Measurements from ENCODE around the gene SLC35F3.

The SLC35F3 gene

DNA sequence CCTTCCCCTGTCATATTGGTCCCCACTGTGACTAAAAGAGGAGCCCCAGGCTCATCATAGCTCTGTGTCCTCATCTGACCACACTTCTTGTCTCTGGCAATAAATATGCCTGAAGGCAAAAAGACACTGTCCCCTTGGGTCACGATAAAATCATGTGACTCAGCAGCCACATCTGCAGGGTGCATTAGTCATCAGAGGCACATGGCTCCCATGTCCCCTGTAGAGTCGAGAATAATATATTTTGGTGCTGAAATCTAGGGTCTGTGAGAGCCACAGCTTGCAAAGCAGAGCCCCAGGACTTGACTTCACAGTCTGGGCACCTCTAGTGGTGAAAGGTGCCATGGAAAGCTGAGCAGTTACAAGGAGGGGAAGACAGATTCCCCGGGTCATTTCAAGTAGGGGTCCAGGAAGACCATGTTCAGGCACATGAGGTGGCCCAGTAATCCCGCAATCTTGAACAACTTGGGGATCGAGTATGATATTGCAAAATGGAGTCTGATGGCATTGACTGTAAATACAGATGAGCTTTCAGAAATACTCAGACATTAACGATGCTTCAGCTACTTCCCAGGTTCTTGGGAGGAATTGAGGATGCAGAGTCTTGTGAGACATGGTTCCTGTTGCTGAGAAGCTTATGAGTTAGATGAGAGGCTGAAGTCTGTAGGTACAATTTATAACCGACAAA lies 68.6 kb downstream of the SLC35F3 start:
- no peak for DNase-seq (ENCODE audit: low read depth)

DNA sequence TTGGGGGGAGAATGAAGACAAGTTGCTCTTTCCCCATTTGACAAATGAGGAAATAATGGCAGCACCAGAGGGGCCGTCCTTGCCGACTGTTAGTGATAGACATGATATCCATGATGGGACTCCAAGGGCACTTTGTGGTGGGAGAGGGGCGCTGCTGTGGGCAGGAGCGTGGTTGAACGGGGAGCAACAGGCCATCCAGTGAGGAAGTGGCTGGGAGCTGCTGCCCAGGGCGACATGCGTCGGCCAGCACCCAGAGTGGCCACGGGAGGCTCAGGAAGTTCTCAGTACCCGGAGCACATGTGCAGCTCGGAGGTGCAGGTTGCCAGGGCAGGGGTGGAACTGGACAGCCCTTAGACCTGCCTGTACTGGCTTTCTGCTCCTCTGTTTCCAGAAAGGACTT lies 71.0 kb downstream of the SLC35F3 start:
- DNase-seq (ENCODE audit: low read depth): no peak

DNA sequence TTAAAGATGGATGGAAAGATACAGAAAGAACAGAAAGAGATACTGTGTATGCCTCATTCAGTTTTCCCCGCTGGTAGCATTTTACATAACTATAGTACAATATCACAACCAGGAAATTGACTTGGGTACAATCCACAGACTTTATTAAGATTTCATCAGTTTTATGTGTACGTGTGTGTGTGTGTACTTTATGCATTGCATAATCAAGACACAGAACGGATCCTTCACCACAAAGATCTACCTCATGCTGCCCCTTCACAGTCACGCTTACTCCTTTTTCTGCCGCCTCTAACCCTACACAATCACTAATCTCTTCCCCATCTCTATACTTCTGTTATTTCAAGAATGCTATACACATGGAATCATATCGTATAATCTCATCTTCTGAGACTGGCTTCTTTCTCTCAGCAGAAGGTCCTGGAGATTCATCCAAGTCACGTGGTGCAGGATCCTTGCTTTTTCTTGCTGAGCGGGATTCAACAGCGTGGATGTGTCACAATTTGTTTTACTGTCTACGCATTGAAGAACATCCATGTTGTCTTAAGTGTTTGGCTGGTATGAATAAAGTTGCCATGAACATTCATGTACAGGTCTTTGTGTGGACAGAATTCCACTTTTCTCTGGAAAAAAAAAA lies 76.7 kb downstream of the SLC35F3 start:
- DNase-seq (ENCODE audit: low read depth): no peak

DNA sequence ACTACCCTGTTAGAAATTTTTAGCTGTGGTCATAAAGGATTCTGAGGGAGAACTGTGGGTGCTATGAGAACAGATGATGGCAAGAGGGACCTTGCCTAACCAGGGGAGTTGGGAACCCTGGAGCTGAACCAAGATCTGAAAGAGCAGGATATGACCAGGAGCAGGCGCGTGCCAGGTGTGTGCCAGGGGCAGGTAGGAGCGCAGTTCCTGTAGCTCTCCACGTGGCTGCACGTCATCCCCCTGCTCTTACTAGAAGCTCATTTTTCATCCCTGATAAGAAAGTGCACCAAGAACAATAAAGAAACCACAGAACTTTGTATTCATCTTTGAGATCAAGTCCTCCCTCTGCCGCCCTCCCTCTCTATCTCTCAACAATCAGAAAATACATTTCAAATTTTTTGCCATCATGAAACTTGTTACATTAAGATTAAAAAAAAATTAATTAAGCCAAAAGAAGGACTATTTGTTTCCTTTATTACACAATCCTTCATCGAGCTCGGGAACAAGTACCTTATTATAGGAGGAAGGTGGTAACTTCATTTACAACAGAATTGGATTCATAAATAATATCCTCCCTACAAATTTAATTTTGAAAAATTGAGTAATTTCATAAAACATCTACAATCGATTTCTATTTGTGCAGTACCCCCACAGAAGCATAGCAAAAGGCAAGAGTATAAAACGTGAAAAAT lies 78.5 kb downstream of the SLC35F3 start:
- DNase-seq (ENCODE audit: low read depth): no peak

DNA sequence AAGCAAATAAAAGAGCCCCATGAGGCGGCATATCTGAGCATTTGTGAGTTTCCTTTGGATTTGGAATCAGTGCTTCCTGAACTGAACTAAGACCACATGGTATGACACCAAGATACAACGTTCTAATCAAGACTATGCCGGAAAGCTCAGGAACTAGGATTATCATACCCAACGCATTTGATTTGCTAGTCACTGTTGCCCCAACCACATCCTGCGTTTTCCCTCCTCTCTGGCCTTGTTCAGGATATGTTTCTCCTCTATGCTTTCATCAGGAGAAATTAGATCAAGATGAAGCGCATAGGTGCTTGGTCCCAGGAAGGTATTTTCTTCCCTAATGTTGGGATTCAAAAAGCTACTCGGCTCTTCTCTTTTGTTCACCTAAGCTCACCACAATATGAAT lies 79.3 kb downstream of the SLC35F3 start:
- DNase-seq (ENCODE audit: low read depth): no peak

DNA sequence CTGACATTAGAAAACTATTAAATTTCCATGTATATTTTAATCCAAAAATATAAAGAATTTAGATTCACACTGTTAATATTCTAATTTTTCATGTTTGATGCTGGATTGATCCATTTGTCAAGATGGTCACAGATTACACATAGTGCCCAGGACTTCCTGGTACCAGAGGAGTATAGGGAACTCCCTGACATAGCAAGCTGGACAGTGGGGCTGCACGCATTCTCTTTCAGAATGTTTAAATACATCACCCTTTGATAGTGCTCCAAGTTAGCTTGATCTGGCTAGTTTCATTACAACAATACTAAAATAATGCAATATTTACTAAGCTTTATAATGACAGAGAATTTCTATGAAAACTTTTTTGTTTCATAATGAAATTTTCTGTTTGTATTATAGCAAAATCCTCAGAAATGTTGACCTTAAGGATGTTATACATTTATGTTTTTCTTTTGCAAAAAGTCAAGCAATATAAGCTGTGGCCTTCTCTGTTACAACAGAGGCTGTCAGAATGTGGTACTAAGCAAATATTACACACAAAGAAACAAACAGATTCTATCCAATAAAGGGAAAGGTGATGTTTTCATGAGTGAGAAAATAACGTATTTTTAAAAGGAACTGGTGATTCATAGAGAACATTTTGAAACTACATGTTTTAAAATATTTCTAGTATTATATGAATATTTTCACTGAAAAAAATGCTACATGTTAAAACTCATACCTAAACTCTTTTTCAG lies 84.7 kb downstream of the SLC35F3 start:
- no peak for DNase-seq (ENCODE audit: low read depth)

DNA sequence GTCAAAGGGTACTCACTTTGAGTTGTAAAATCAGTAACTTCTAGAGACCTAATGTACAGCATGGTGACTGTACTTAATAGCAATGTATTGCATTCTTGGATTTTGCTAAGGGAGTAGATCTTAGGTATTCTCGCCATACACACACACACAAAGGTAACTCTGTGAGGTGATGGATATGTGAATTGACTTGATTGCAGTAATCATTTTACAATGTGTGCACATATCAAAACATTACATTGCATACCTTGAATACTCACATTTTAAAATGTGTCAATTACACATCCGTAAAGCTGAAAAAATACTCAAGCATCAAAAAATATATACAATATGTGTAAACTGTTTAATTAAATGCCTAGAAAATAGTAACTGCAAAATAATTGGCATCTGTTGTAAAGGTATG lies 86.0 kb downstream of the SLC35F3 start:
- no peak for DNase-seq (ENCODE audit: low read depth)

DNA sequence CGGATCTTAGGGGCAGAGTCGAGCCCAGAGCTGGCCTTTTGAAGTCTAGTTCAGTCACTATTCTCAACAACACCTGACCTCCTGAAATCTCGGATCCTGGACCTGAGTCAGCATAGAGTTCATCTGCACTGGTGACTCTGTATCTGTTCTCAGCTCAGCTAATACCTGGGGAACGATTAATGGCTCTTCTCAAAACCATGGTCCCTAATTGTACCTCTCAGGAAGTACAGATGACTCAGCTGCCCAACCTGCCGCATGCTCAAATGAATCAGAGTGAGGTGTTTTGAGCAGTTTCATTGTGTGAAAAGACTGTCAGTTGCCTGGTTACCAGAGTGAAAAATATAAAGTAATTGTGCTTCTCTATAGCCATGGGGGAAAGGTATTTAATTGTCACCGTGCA lies 89.2 kb downstream of the SLC35F3 start:
- no peak for DNase-seq (ENCODE audit: low read depth)

DNA sequence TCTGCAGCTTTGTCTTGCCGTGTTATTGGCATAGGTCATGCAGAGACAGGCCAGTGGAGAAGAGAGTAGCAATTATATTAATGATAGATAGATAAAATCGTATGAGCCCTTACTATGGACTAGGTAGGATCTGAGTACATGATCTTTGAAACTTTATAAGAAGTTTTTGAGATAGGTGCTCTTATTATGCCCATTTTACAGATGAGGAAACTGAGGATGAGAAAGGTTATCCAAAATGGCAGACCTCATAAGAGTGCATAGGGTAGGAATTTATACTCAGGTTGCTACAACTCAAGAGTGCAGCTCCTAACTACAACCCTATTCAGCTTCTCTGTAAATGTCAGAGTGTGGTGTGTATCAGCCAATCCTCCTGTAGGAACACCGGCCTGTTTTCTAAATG lies 89.6 kb downstream of the SLC35F3 start:
- DNase-seq (ENCODE audit: low read depth): no peak

DNA sequence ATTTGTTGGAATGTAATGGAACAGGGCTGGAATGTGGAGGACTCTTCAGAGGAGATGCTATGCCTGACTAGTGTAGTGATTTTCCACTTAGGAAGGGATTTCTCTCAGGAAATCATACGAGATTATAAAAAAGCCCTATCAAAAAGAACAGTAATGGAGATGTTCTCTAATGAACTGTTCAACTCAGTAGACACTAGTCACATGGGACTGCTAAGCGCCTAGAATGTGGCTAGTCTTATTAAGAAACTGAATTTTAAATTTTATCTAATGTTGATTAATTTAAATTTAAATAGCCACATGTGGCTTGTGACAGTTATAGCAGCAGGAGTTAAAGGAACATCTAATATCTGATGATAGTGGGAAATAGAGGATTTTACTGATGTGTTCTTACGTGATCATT lies 94.0 kb downstream of the SLC35F3 start:
- no peak for DNase-seq (ENCODE audit: low read depth)

DNA sequence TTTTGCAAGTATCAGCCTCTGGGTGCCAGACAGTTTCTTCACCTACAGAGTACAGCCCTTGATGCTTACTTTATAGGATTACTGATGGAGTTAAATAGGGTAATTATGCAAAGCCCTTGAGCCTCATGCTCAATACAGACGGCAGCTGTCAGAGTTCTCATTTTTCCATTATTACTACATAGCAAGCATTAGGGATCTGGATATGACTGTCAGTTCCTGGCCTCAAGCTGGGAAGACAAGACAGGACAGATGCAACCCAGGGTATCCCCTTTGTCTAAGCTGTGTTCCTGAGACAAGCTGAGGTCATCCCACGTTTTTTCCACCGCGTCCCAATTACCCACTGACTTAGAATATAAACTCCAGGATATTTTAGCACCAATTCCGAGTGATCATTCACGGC lies 94.4 kb downstream of the SLC35F3 start:
- no peak for DNase-seq (ENCODE audit: low read depth)

DNA sequence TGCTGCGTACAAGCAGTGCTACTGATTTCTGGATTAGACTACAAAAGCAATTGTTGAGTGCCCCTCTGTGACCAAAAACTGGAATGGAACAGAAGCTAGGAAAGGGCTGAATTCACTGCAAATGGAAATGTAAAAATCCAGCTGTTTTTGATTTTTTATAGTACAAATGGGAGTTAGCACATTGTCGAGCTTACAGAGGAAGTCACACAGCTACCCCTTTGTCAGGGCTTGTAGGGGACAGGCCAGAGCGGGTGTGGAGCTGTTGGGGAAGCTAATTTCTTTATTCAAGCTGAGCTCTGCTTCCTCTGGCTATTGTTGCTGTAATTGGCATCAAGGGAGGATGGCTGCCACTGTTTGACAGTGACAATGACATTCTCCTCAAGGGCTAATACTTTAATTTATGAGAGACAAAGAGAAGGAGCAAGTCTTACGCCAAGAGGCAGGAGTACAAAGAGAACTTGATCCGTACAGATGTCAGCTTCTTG lies 96.1 kb downstream of the SLC35F3 start:
- DNase-seq (ENCODE audit: low read depth): no peak

DNA sequence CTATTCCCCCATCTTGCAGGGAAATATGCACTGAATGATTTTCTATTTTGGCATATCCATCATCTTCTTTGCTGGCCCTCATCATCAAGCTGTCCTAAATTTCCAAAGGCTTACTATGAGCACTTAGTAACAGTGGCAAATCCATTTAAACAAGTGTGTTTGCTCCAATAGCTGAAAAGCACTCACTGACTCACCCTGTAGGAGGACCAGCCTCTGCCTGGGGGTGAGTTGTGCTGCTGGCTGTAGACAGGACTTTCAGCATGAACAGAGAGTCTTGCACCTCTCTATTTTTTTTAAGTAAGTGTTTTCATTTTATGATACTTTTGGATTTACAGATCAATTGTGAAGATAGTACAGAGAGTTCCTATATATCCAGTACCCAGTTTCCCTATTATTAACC lies 97.3 kb downstream of the SLC35F3 start:
- no peak for DNase-seq (ENCODE audit: low read depth)

DNA sequence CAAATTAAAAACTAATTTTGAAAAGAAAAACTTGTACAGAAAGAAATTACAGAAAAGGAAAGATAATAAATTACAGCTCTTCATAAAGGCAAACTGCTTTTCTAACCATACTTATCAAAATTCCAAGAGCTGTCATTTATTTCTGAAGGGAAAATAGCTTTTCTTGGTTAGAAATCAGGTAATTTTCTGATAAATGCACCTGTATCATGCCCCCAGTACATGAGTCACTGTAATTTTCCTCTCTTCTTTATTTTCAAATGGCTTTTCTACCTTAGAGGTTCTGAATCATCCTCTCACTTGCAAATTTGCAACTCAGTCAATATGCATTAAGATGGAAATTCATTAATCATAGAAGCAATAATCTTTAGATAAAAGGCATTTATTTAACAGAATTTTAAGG lies 100.1 kb downstream of the SLC35F3 start:
- no peak for DNase-seq (ENCODE audit: low read depth)

DNA sequence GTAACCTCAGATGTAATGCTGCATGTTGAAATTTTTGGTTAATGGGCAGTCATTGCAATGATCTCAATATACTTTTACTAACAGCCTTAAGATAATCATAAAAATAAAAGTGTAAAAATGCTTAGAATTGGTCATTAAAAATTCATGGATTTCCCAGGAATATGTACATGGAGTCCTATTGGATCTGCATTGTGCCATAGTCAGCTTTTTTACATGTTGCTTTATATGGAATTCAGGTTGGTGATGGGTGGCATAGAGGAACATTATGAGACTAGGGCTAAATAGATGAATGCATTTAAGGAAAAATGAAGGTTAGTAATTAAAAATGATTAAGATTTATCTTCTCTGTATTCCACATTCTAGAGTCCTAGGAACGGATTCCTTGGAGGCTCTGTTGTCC lies 103.2 kb downstream of the SLC35F3 start:
- DNase-seq (ENCODE audit: low read depth): no peak

DNA sequence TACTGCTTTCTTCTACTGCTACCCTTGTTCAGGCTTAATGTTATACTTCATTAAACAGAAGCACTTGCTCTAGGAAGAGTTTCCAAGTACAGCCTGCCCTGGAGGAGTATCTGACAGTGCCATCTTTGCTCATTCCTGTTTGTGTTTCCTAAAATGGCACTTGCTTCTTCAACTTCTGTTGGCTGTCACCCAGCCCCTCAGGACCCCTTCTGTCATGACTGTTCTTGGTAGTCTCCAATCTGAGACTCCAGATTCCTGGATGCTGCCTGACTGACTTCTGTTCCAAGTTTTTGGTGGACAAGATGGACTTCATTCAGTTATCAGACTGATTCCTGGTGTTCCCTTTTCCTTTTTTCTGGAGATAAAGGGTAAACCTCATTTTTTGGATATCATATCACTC lies 104.1 kb downstream of the SLC35F3 start:
- DNase-seq (ENCODE audit: low read depth): no peak

DNA sequence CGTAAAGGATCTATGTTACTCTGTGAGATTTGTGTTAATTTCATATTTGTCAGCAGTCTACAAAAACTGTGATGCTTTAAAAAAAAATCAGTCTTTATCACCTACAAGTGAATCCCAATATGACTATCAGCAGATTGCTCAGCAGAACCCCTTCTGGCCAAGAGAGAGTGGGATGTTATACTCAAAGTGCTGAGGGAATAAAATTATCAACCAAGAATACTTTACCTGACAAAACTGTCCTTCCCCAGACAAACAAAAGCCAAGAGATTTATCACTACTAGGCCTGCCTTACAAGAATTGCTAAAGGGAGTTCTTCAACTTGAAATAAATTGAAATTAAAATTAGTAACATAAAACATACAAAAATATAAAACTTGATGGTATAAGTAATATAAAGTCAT lies 105.2 kb downstream of the SLC35F3 start:
- DNase-seq (ENCODE audit: low read depth): no peak

DNA sequence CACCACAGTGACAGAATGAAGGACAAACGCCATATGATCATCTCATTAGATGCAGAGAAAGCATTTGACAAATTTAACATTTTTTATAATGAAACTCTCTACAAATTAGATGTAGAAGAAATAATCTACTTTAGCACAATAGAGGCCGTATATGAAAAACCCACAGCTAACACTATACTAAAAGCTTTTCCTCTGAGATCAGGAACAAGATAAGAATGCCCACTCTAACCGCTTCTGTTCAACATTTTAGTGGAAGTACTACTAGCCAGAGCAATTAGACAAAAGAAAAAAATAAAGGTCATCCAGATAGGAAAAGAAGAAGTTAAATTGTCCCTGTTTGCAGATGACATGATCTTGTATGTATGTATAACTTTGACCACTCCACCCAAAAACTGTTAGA lies 109.7 kb downstream of the SLC35F3 start:
- DNase-seq (ENCODE audit: low read depth): no peak

DNA sequence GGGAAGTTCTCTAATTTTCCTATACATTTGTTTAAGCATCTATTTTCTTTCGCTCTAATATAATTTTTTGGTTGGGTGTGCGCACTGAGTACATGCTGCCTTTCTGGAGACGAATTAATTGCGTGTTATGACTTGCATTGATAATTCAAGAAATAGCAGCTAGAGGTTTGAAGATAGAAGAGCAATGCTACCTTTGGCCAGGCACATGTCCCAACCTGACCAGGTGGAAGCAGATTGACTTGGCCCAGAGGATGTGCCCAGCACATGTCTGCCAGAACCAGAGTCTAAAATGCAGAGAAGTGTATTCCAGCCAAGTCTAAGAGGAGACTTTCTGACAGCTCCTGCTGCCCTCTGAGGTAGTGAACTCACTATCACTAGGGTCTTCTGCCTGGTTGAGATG lies 114.3 kb downstream of the SLC35F3 start:
- DNase-seq (ENCODE audit: low read depth): no peak

DNA sequence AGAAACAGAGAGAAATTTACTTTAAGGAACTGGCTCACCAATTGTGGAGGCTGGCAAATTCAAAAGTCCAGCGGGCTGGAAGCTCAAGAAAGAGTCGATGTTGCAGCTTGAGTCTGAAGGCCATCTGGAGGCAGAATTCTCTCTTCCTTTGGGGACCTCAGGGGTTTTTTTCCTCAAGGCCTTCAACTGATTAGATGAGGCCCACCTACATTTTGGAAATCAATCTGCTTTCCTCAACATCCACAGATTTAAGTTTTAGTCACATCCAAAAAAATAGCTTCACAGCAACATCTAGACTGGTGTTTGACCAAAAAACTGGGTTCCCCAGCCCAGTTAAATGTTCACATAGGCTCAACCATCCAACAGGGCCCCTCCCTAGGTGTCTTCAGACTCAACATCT lies 114.9 kb downstream of the SLC35F3 start:
- no peak for DNase-seq (ENCODE audit: low read depth)

DNA sequence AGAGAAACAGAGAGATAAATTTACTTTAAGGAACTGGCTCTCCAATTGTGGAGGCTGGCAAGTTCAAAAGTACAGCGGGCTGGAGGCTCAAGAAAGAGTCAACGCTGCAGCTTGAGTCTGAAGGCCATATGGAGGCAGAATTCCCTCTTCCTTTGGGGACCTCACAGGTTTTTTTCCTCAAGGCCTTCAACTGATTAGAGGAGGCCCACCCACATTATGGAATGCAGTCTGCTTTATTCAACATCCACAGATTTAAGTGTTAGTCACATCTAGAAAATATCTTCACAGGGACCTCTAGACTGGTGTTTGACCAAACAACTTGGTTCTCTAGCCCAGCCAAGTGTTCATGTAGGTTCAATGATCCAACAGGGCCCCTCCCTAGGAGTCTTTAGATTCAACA lies 117.8 kb downstream of the SLC35F3 start:
- no peak for DNase-seq (ENCODE audit: low read depth)

DNA sequence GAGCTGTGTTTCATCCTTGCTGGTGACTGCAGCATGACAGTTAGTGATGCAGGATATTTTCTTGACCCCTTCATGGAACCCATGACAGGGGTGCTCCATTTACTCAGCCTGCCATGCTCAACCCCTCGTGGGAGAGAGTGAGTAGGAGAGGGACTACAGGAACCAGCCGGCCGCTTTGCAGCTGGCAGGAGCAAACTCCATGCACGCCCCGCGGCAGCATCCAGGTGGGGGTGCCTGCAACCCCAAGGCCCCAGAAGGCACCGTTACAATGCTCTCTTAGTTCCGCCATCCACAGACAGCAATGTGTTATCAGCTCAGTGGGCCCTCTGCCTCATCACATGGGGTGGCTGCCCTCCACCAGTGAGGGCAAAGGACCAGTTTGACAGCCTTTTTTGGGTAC lies 135.1 kb downstream of the SLC35F3 start:
- DNase-seq (ENCODE audit: low read depth): no peak
